Heart left ventricle (tissue), 13 donors: ENCODE measurements around the gene CBY2.

Experiments
- POLR2A ChIP-seq, 2 donors: fragments of 450-650 bp; IDR thresholded peaks; one replicate each; pipeline ENCODE4 v1.6.1; 2017; ENCODE audit warnings: antibody characterized with exemption in 2 of 2, mild to moderate bottlenecking in 2 of 2, moderate library complexity in 2 of 2
- TF ChIP-seq, protein P1 (sequence below), 12 donors: fragments of 200-600 bp; sonication (generic) in 4 of 12; IDR thresholded peaks; one replicate each; pipeline versions ENCODE4 v1.5.0 to v1.8.0; 2018 to 2022; ENCODE audit warnings: antibody characterized with exemption in 12 of 12, mild to moderate bottlenecking in 5 of 12
- donor health status: ischemic (EF 13 %, LVEDD 7.1; RV severe dilation, severe dysfunction).
- donor health status: DM: no; HTN: yes; CAD: no.
- donor health status: DM: no; HTN: no; CAD: no.
- donor health status: ischemic (EF 25% LVEDD 6.9; RV normal size, moderate dysfunction).
- donor health status: ischemic (EF 25% LVEDD 5.7; RV mildly dilated, moderate dysfunction).
- donor health status: ischemic (EF 35%, LVEDD 5.7; RV mildly dilated, moderate dysfunction).
- donor health status: nonischemic (EF 11% LVEDD 7.7; RV severe dilation, severe dysfunction).
- donor health status: DM: yes; HTN: yes; CAD: no.
- donor health status: PGD.
- donor health status: ischemic (EF 29% LVEDD 5.4; RV normal size, mild dysfunction).
- donor health status: nonischemic (EF 23%, LVEDD 6.1; RV moderate dilation, normal function).

- TF ChIP-seq, protein P1, sequence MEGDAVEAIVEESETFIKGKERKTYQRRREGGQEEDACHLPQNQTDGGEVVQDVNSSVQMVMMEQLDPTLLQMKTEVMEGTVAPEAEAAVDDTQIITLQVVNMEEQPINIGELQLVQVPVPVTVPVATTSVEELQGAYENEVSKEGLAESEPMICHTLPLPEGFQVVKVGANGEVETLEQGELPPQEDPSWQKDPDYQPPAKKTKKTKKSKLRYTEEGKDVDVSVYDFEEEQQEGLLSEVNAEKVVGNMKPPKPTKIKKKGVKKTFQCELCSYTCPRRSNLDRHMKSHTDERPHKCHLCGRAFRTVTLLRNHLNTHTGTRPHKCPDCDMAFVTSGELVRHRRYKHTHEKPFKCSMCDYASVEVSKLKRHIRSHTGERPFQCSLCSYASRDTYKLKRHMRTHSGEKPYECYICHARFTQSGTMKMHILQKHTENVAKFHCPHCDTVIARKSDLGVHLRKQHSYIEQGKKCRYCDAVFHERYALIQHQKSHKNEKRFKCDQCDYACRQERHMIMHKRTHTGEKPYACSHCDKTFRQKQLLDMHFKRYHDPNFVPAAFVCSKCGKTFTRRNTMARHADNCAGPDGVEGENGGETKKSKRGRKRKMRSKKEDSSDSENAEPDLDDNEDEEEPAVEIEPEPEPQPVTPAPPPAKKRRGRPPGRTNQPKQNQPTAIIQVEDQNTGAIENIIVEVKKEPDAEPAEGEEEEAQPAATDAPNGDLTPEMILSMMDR (IDR thresholded peaks at IDR 0.05): no peak
- TF ChIP-seq POLR2A (IDR thresholded peaks at IDR 0.05): no peak
Measured at GRCh38 chr13:45696610-45697226, 5.4 kb upstream of the CBY2 start.
